ENCODE measurements around the gene SPINK14.

DNA sequence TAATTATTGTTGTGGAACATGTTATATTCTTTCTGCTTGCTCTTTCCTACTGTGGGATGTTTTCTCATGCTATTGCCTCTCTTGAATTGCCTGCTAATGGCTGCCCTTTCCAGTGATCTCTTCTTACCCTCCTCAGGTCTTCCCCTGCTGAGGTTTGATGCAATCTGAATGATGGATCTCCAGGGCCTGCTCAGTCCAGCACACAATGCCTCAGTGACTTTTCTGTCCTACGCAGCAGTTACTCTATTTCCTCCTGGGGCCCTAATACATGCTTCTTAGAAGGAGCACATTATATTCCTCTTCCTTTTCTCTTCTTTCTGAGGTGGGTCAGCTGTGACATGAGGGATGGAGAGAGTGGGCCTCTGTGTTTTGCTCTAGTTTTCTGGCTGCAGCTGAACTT, at the start of gene SPINK14:
- TF ChIP-seq, protein P1, sequence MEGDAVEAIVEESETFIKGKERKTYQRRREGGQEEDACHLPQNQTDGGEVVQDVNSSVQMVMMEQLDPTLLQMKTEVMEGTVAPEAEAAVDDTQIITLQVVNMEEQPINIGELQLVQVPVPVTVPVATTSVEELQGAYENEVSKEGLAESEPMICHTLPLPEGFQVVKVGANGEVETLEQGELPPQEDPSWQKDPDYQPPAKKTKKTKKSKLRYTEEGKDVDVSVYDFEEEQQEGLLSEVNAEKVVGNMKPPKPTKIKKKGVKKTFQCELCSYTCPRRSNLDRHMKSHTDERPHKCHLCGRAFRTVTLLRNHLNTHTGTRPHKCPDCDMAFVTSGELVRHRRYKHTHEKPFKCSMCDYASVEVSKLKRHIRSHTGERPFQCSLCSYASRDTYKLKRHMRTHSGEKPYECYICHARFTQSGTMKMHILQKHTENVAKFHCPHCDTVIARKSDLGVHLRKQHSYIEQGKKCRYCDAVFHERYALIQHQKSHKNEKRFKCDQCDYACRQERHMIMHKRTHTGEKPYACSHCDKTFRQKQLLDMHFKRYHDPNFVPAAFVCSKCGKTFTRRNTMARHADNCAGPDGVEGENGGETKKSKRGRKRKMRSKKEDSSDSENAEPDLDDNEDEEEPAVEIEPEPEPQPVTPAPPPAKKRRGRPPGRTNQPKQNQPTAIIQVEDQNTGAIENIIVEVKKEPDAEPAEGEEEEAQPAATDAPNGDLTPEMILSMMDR (IDR thresholded peaks at IDR 0.05): no peak
- no peak for TF ChIP-seq POLR2A (IDR thresholded peaks at IDR 0.05)
